Osteoblast (primary cell): ENCODE results near the gene SLCO2B1. TPM values are rescaled to one million over a fixed set of nuclear protein-coding genes. Genes with fewer than 3 reads are reported as not detected.

Experiments used
- DNase-seq: peaks from one replicate; pipeline ENCODE4 v3.0.0; 2011; ENCODE audit warnings: low spot score, mixed read lengths; ENCODE audit not compliant: insufficient read length; ENCODE audit errors: missing footprints
- H2AFZ ChIP-seq: 2 replicates; pipeline ENCODE4 v1.6.0; 2011; ENCODE audit warnings: mild to moderate bottlenecking, low read length
- H3K27ac ChIP-seq: 2 replicates; pipeline ENCODE4 v1.5.1; 2011; ENCODE audit warnings: mild to moderate bottlenecking, low read depth, low read length, moderate library complexity
- H3K27me3 ChIP-seq: 2 replicates; pipeline ENCODE4 v1.6.0; 2012; ENCODE audit warnings: mild to moderate bottlenecking, control low read depth, inconsistent platforms, low read length, moderate library complexity; ENCODE audit not compliant: insufficient read depth
- H3K36me3 ChIP-seq: 2 replicates; pipeline ENCODE4 v1.5.1; 2011; ENCODE audit warnings: mild to moderate bottlenecking, low read length, control low read depth, moderate library complexity; ENCODE audit not compliant: insufficient read depth
- H3K4me1 ChIP-seq: 2 replicates; pipeline ENCODE4 v1.5.1; 2011; ENCODE audit warnings: mild to moderate bottlenecking, low read length, control low read depth, moderate library complexity; ENCODE audit not compliant: insufficient read depth
- H3K4me2 ChIP-seq: 2 replicates; pipeline ENCODE4 v1.6.0; 2011; ENCODE audit warnings: mild to moderate bottlenecking, low read length; ENCODE audit not compliant: insufficient read depth
- H3K4me3 ChIP-seq: fragments of 200-600 bp; sonication (generic); 3 replicates; pipeline ENCODE4 v1.5.1; 2012; ENCODE audit warnings: mild to moderate bottlenecking, low read length, inconsistent platforms; ENCODE audit not compliant: insufficient read depth
- H3K79me2 ChIP-seq: 2 replicates; pipeline ENCODE4 v1.6.0; 2012; ENCODE audit warnings: mild to moderate bottlenecking, low read length, control low read depth, inconsistent platforms; ENCODE audit not compliant: insufficient read depth
- H3K9me3 ChIP-seq: 2 replicates; pipeline ENCODE4 v1.5.1; 2011; ENCODE audit warnings: low read depth, low read length, control low read depth
- H4K20me1 ChIP-seq: 2 replicates; pipeline ENCODE4 v1.6.0; 2012; ENCODE audit warnings: mild to moderate bottlenecking, low read length, control low read depth; ENCODE audit not compliant: insufficient read depth
- total RNA-seq: library from RNA; depleted of rRNA; stranded (reverse); fragments of >200 nt; gene quantifications from 2 replicates; pipeline ENCODE4 v1.2.3, GENCODE V29; 2012
- TF ChIP-seq, protein P1 (sequence below): IDR thresholded peaks from 2 replicates; pipeline ENCODE4 v1.5.1; 2011; ENCODE audit warnings: mild to moderate bottlenecking, low read depth, low read length, moderate library complexity; ENCODE audit errors: extremely low read depth

SLCO2B1 gene
- total RNA-seq, 1 donor = 0.72 TPM

DNA sequence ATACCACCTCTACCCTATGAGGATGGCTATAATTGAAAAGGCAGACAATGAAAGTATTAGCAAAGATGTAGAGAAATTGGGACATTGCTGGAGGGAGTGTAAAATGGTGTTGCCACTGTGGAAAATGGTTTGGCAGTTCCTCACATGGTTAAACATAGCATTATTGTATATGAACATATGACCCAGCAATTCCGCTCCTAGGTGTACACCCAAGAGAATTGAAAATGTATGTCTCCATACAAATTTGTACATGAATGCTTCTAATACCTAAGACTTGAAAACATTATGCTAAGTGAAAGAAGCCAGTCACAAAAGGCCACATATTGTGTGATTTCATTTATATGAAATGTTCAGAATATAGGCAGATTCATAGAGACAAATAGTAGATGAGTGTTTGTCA lies 10.0 kb downstream of the SLCO2B1 start:
- H3K36me3 ChIP-seq = no peaks in the 10 kb centered on the region
- H3K4me3 ChIP-seq = no peak overlapping the region
- H3K9me3 ChIP-seq = no peaks in the 10 kb centered on the region
- H3K4me2 ChIP-seq = no peak overlapping the region
- H4K20me1 ChIP-seq = no peaks in the 10 kb centered on the region
- no peak for DNase-seq
- TF ChIP-seq, protein P1, sequence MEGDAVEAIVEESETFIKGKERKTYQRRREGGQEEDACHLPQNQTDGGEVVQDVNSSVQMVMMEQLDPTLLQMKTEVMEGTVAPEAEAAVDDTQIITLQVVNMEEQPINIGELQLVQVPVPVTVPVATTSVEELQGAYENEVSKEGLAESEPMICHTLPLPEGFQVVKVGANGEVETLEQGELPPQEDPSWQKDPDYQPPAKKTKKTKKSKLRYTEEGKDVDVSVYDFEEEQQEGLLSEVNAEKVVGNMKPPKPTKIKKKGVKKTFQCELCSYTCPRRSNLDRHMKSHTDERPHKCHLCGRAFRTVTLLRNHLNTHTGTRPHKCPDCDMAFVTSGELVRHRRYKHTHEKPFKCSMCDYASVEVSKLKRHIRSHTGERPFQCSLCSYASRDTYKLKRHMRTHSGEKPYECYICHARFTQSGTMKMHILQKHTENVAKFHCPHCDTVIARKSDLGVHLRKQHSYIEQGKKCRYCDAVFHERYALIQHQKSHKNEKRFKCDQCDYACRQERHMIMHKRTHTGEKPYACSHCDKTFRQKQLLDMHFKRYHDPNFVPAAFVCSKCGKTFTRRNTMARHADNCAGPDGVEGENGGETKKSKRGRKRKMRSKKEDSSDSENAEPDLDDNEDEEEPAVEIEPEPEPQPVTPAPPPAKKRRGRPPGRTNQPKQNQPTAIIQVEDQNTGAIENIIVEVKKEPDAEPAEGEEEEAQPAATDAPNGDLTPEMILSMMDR = no peak
- no peaks in the 10 kb centered on the region for H3K4me1 ChIP-seq
- H3K27me3 ChIP-seq = peaks cover 30% of the 10 kb centered on the region
- no peaks in the 10 kb centered on the region for H3K79me2 ChIP-seq
- no peak overlapping the region for H2AFZ ChIP-seq
- H3K27ac ChIP-seq = no peak overlapping the region

- no peak for DNase-seq
- H3K9me3 ChIP-seq = no peaks in the 10 kb centered on the region
- H3K27me3 ChIP-seq = peaks cover 30% of the 10 kb centered on the region
- no peak overlapping the region for H3K27ac ChIP-seq
- H3K36me3 ChIP-seq = no peaks in the 10 kb centered on the region
- H3K4me1 ChIP-seq = no peaks in the 10 kb centered on the region
- no peaks in the 10 kb centered on the region for H3K79me2 ChIP-seq
- no peak overlapping the region for H3K4me2 ChIP-seq
- no peak overlapping the region for H2AFZ ChIP-seq
- TF ChIP-seq, protein P1 = no peak
- no peak overlapping the region for H3K4me3 ChIP-seq
- no peaks in the 10 kb centered on the region for H4K20me1 ChIP-seq
Measured at GRCh38 chr11:75161506-75162095, 10.7 kb downstream of the SLCO2B1 start.

GRCh38 chr11:75162954-75163353 lies 12.0 kb downstream of the SLCO2B1 start:
- H3K27ac ChIP-seq = no peak overlapping the region
- no peaks in the 10 kb centered on the region for H4K20me1 ChIP-seq
- no peak overlapping the region for H3K4me3 ChIP-seq
- TF ChIP-seq, protein P1 = no peak
- no peak overlapping the region for H2AFZ ChIP-seq
- H3K4me2 ChIP-seq = no peak overlapping the region
- H3K9me3 ChIP-seq = no peaks in the 10 kb centered on the region
- H3K27me3 ChIP-seq = peaks cover 33% of the 10 kb centered on the region
- DNase-seq = no peak
- no peaks in the 10 kb centered on the region for H3K79me2 ChIP-seq
- H3K4me1 ChIP-seq = no peaks in the 10 kb centered on the region
- H3K36me3 ChIP-seq = no peaks in the 10 kb centered on the region

- Histone ChIP-seq H3K4me1 (no peaks in the 10 kb centered on the region), H3K4me3 (no peak overlapping the region), H2AFZ (no peak overlapping the region), H3K9me3 (no peaks in the 10 kb centered on the region), H4K20me1 (no peaks in the 10 kb centered on the region), H3K4me2 (no peak overlapping the region), H3K36me3 (no peaks in the 10 kb centered on the region), H3K27ac (no peak overlapping the region), H3K27me3 (peaks cover 33% of the 10 kb centered on the region), H3K79me2 (no peaks in the 10 kb centered on the region)
- DNase-seq = no peak
- TF ChIP-seq, protein P1 = no peak
Measured at GRCh38 chr11:75163921-75164849, 13.3 kb downstream of the SLCO2B1 start.
